AG10803 (cell line): ENCODE results near the gene STAM2.
"Not testable (repeated sequence)": the region's sequence is repeated elsewhere in the genome, so short reads cannot be mapped to it uniquely, and the experiment has no call there.

Experiments used
- DNase-seq: peaks from one replicate; pipeline ENCODE4 v3.0.0; 2010; ENCODE audit warnings: low read depth
- H3K4me3 ChIP-seq: 2 replicates; pipeline ENCODE4 v1.5.1; 2011; ENCODE audit warnings: mild to moderate bottlenecking, low read length, control low read depth
- TF ChIP-seq, protein P1 (sequence below): conservative IDR thresholded peaks from 2 replicates; pipeline ENCODE4 v1.5.1; 2011; ENCODE audit warnings: mild to moderate bottlenecking, low read length, control low read depth, inconsistent platforms

The STAM2 gene

DNA sequence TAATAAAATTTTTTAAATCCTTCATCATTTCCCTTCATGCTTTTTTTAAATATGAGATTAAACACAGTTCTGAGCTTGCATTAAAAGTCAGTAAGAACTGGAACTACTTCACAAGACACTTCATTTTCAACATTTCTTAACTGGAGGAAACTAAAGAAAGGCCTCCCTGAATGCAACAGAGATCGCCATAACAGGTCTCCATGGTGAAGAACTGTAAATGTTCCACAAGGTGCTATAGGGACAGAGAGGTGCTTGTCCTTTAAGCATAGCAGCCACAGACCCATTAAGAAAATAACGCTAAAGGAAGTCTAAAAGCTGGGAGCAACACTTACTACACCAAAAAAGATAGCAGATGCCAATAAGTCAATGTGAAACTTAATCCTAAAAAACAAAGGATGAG, 8.5 kb downstream of the STAM2 start:
- TF ChIP-seq, protein P1, sequence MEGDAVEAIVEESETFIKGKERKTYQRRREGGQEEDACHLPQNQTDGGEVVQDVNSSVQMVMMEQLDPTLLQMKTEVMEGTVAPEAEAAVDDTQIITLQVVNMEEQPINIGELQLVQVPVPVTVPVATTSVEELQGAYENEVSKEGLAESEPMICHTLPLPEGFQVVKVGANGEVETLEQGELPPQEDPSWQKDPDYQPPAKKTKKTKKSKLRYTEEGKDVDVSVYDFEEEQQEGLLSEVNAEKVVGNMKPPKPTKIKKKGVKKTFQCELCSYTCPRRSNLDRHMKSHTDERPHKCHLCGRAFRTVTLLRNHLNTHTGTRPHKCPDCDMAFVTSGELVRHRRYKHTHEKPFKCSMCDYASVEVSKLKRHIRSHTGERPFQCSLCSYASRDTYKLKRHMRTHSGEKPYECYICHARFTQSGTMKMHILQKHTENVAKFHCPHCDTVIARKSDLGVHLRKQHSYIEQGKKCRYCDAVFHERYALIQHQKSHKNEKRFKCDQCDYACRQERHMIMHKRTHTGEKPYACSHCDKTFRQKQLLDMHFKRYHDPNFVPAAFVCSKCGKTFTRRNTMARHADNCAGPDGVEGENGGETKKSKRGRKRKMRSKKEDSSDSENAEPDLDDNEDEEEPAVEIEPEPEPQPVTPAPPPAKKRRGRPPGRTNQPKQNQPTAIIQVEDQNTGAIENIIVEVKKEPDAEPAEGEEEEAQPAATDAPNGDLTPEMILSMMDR = no peak
- no peak overlapping the region for H3K4me3 ChIP-seq

DNA sequence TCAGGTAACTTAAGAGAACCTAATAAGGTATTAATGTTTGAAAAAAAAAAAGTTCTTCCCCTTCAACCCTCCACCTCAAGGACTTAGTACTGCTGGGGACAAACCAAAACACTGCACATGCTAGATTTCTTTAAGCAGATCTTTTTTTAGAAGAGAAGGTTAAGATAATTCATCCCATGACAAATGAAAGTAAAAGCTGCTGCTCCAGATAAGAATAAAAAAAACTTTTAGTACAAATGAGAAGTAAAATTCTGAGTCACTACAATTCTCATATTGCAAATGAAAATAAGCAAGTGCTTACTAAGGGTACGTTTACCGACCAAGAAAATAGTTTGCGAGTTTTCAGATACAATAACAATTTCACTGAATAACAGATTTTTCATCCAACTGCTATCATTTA, 8.9 kb downstream of the STAM2 start:
- H3K4me3 ChIP-seq = no peak overlapping the region
- TF ChIP-seq, protein P1 = no peak
- DNase-seq = peak; percentile 20

More for the DNA sequence above, 8.5 kb downstream of the STAM2 start:
- DNase-seq = no peak

DNA sequence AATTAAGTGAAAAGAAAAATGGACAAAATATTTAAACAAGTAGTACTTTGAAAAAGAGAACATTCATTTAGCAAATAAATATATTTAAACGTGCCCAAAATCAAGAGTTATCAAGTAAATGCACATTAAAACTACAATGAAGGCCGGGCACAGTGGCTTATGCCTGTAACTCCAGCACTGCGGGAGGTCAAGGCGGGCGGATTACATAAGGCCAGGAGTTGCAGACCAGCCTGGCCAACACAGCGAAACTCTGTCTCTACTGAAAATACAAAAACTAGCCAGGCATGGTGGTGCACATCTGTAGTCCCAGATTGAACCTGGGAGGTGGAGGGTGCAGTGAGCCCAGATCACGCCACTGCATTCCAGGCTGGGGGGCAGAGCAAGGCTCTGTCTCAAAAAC, 9.8 kb downstream of the STAM2 start:
- no peak for DNase-seq
- TF ChIP-seq, protein P1 = no peak
- no peak overlapping the region for H3K4me3 ChIP-seq

DNA sequence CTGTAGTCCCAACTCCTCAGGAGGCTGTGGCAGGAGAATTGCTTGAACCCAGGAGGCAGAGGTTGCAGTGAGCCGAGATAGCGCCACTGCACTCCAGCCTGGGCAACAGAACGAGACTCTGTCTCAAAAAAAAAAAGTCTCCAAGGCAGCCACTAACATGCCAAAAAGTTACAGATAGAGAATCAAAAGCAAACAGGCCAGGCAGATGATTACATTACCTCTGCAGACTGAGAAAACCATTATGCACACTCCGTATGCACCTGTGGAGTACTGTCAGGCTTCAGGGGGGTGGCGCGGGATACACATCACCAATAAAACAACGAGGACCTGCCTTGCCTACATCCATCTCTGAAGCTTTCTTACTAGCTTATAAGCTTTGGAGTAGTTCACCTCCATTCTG, 10.3 kb downstream of the STAM2 start:
- TF ChIP-seq, protein P1 = no peak
- no peak overlapping the region for H3K4me3 ChIP-seq
- no peak for DNase-seq

DNA sequence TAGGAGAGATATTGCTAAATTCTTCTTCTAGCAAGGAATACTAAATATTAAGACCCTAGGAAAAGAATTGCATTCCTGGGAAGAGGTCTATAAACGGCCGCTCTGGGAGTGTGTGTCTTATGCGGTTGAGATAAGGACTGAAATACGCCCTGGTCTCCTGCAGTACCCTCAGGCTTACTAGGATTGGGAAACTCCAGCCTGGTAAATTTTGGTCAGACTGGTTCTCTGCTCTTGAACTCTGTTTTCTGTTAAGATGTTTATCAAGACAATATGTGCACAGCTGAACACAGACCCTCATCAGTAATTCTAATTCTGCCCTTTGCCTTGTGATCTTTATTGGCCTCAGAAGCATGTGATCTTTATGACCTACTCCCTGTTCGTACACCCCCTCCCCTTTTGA, 11.9 kb downstream of the STAM2 start:
- H3K4me3 ChIP-seq, DNase-seq: not testable (repeated sequence)

DNA sequence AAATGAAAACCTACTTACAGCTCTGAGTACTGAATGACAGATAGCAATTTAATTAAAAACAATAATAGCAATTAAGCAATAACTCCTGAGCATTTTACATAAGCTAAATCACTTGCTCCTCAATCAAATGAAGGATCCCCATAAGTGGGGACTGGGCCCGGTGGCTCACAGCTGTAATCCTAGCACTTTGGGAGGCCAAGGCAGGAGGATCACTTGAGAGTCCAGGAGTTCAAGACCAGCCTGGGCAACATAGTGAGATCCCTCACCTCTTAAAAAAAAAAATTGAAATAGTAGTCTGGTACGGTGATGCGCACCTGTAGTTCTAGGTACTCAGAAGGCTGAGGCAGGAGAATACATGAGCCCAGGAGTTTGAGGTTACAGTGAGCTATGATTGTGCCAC, 13.4 kb downstream of the STAM2 start:
- TF ChIP-seq, protein P1 = no peak
- DNase-seq = no peak
- H3K4me3 ChIP-seq = no peak overlapping the region

DNA sequence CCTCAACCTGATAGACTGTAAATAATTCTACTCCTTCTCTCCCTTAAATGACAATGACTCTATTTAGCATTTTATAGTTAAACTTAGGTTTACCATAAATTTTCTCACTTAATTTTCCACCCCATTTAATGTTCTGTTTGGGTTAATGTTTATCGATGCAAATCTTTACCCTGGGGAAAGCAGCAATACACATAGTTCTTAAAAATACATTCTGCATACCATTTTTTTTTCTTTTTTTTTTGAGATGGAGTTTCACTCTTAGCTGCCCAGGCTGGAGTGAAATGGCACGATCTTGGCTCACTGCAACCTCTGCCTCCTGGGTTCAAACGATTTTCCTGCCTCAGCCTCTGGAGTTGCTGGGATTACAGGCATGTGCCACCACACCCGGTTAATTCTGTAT, 14.0 kb downstream of the STAM2 start:
- H3K4me3 ChIP-seq = no peak overlapping the region
- TF ChIP-seq, protein P1 = no peak
- DNase-seq = no peak

DNA sequence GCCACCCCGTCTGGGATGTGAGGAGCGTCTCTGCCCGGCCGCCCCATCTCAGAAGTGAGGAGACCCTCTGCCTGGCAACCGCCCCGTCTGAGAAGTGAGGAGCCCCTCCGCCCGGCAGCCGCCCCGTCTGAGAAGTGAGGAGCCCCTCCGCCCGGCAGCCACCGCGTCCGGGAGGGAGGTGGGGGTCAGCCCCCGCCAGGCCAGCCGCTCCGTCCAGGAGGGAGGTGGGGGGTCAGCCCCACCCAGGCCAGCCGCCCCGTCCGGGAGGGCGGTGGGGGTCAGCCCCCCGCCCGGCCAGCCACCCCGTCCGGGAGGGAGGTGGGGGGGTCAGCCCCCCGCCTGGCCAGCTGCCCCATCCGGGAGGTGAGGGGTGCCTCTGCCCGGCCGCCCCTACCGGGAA, 15.2 kb downstream of the STAM2 start:
- not testable (repeated sequence) for DNase-seq, H3K4me3 ChIP-seq
